PC-9 (cell line): ENCODE results near the gene NUBPL. TPM values are rescaled to one million over a fixed set of nuclear protein-coding genes. Genes with fewer than 3 reads are reported as not detected.
"Not testable (repeated sequence)": the region's sequence is repeated elsewhere in the genome, so short reads cannot be mapped to it uniquely, and the experiment has no call there.

Experiments
- BruUV-seq: library from RNA; stranded (reverse); fragments of 400-500 nt; replicated peaks from 2 replicates; lab custom pipeline; 2021; lab: Mats Ljungman, UMichigan
- CTCF ChIA-PET: fragments of 300-600 bp; sonication (Branson Sonifier 250); formaldehyde crosslinking; loops from one replicate; lab custom pipeline; 2022; ENCODE audit warnings: antibody characterized with exemption; lab: Charles Lee
- POLR2A ChIA-PET: fragments of 300-600 bp; sonication (Branson Sonifier 250); formaldehyde crosslinking; loops from one replicate; lab custom pipeline; 2022; ENCODE audit warnings: antibody characterized with exemption; ENCODE audit not compliant: unreplicated experiment; lab: Charles Lee
- DNase-seq, 2 experiments: peaks; one replicate each; pipeline versions ENCODE4 v3.0.0 to v3.0.0-alpha.2; 2015 to 2022; ENCODE audit warnings: mixed read lengths in 1 of 2
- H2AFZ ChIP-seq: fragments of 200-600 bp; sonication (generic); 2 replicates; pipeline ENCODE4 v1.8.1; 2017; ENCODE audit warnings: antibody characterized with exemption
- H3F3A ChIP-seq: fragments of 200-600 bp; sonication (generic); 2 replicates; pipeline ENCODE4 v1.8.1; 2017; ENCODE audit warnings: antibody characterized with exemption, mild to moderate bottlenecking, low read depth; ENCODE audit not compliant: insufficient read depth
- H3K27ac ChIP-seq: fragments of 200-600 bp; sonication (generic); 2 replicates; pipeline ENCODE4 v1.6.1; 2016; ENCODE audit warnings: mixed run types
- H3K27me3 ChIP-seq: fragments of 200-600 bp; sonication (generic); 2 replicates; pipeline ENCODE4 v1.6.1; 2016; ENCODE audit warnings: low read depth, mixed run types; ENCODE audit not compliant: insufficient read depth
- H3K36me3 ChIP-seq: fragments of 200-600 bp; sonication (generic); 2 replicates; pipeline ENCODE4 v1.6.1; 2016; ENCODE audit warnings: low read depth, mixed run types
- H3K4me1 ChIP-seq: fragments of 200-600 bp; sonication (generic); replicated peaks from 2 replicates; pipeline ENCODE4 v1.6.1; 2016; ENCODE audit warnings: mixed run types; ENCODE audit not compliant: insufficient read depth
- H3K4me2 ChIP-seq: fragments of 200-600 bp; sonication (generic); 2 replicates; pipeline ENCODE4 v1.6.1; 2017; ENCODE audit warnings: mixed run types
- H3K4me3 ChIP-seq: fragments of 200-600 bp; sonication (generic); 2 replicates; pipeline ENCODE4 v1.6.1; 2016; ENCODE audit warnings: mixed run types
- H3K79me2 ChIP-seq: fragments of 200-600 bp; sonication (generic); 2 replicates; pipeline ENCODE4 v1.6.1; 2017; ENCODE audit warnings: low read depth, mixed run types
- H3K9me2 ChIP-seq: fragments of 200-600 bp; sonication (generic); 2 replicates; pipeline ENCODE4 v1.8.1; 2017; ENCODE audit warnings: mild to moderate bottlenecking; ENCODE audit not compliant: insufficient read depth
- H3K9me3 ChIP-seq: fragments of 200-600 bp; sonication (generic); 2 replicates; pipeline ENCODE4 v1.8.1; 2016; ENCODE audit warnings: low read depth; ENCODE audit not compliant: insufficient read depth
- H4K20me1 ChIP-seq: fragments of 200-600 bp; sonication (generic); 2 replicates; pipeline ENCODE4 v1.8.1; 2017; ENCODE audit not compliant: insufficient read depth
- CTCF ChIP-seq: fragments of 200-600 bp; sonication (generic); conservative IDR thresholded peaks from 2 replicates; pipeline ENCODE4 v1.6.1; 2017; ENCODE audit warnings: mixed run types, antibody characterized with exemption, mild to moderate bottlenecking, moderate library complexity
- EZH2 ChIP-seq: fragments of 200-600 bp; sonication (generic); IDR thresholded peaks from 2 replicates; pipeline ENCODE4 v1.8.0; 2017; ENCODE audit warnings: antibody characterized with exemption, low read depth
- intact Hi-C: fragments of 100-400 bp; cut with micrococcal nuclease; formaldehyde crosslinking; loops from one replicate; pipeline ENCODE4 v1.10.0; 2022; ENCODE audit not compliant: unreplicated experiment
- total RNA-seq: library from RNA; stranded (reverse); gene quantifications from 2 replicates; pipeline ENCODE4 v1.2.3, GENCODE V29; 2021

NUBPL gene
- total RNA-seq, 1 experiment from 2014 or later: 14.6 TPM

- DNase-seq: no peak
- no peak overlapping the region for H3K27ac ChIP-seq
- H3K9me3 ChIP-seq: no peaks in the 10 kb centered on the region
- ChIA-PET POLR2A (no interaction called here), CTCF (no interaction called here)
- no peaks in the 10 kb centered on the region for H3K4me1 ChIP-seq
- no peaks in the 10 kb centered on the region for H3K36me3 ChIP-seq
- no TSS peak for BruUV-seq
- H3F3A ChIP-seq: no peaks in the 10 kb centered on the region
- no peaks in the 10 kb centered on the region for H4K20me1 ChIP-seq
- no peak overlapping the region for H2AFZ ChIP-seq
- TF ChIP-seq CTCF (no peak), EZH2 (no peak)
- intact Hi-C loops: no loop called here
- no peak overlapping the region for H3K4me3 ChIP-seq
- H3K9me2 ChIP-seq: no peaks in the 10 kb centered on the region
- no peaks in the 10 kb centered on the region for H3K79me2 ChIP-seq
- H3K4me2 ChIP-seq: no peak overlapping the region
- H3K27me3 ChIP-seq: no peaks in the 10 kb centered on the region
These were observed 52.0 kb downstream of the NUBPL start for GRCh38 chr14:31613188-31613587.

GRCh38 chr14:31618884-31619283, 57.7 kb downstream of the NUBPL start:
- H3K4me1 ChIP-seq, CTCF ChIA-PET, BruUV-seq, H2AFZ ChIP-seq, H3K36me3 ChIP-seq, intact Hi-C loops, H3K4me3 ChIP-seq, DNase-seq, H3K9me2 ChIP-seq, H3K27ac ChIP-seq, H3F3A ChIP-seq, H4K20me1 ChIP-seq, H3K79me2 ChIP-seq, POLR2A ChIA-PET, H3K27me3 ChIP-seq, H3K9me3 ChIP-seq, H3K4me2 ChIP-seq: not testable (repeated sequence)

- no peaks in the 10 kb centered on the region for H3F3A ChIP-seq
- ChIA-PET CTCF (no interaction called here), POLR2A (no interaction called here)
- no peaks in the 10 kb centered on the region for H3K4me1 ChIP-seq
- no peaks in the 10 kb centered on the region for H3K79me2 ChIP-seq
- no peaks in the 10 kb centered on the region for H4K20me1 ChIP-seq
- no peak overlapping the region for H3K4me2 ChIP-seq
- no peak overlapping the region for H3K27ac ChIP-seq
- TF ChIP-seq EZH2 (no peak), CTCF (no peak)
- no peaks in the 10 kb centered on the region for H3K9me3 ChIP-seq
- no peaks in the 10 kb centered on the region for H3K27me3 ChIP-seq
- no peak overlapping the region for H2AFZ ChIP-seq
- no peaks in the 10 kb centered on the region for H3K36me3 ChIP-seq
- H3K4me3 ChIP-seq: no peak overlapping the region
- BruUV-seq: no TSS peak
- no peak for DNase-seq
- intact Hi-C loops: no loop called here
- no peaks in the 10 kb centered on the region for H3K9me2 ChIP-seq
These were observed 58.2 kb downstream of the NUBPL start for GRCh38 chr14:31619440-31619839.

- H3K4me3 ChIP-seq, BruUV-seq, H3K79me2 ChIP-seq, H4K20me1 ChIP-seq, H3F3A ChIP-seq, H3K9me2 ChIP-seq, H3K4me2 ChIP-seq, H3K27ac ChIP-seq, intact Hi-C loops, H3K9me3 ChIP-seq, DNase-seq, POLR2A ChIA-PET, H3K36me3 ChIP-seq, H3K4me1 ChIP-seq, H2AFZ ChIP-seq, H3K27me3 ChIP-seq: not testable (repeated sequence)
- CTCF ChIA-PET: interaction anchor here (0.6 kb wide), 1 partner anchor 899 kb away, joined by 4 read pairs; no protein-coding TSS in a partner anchor
These were observed 59.7 kb downstream of the NUBPL start for GRCh38 chr14:31620898-31621297.
